H9 (cell line): Measurements from ENCODE around the gene CDH13. TPM values are rescaled to one million over a fixed set of nuclear protein-coding genes. Genes with fewer than 3 reads are reported as not detected.
A peak's percentile ranks its signal among the peaks of the same experiment; 100 is the strongest.

Experiments used
- DNase-seq: peaks from one replicate; pipeline ENCODE4 v3.0.0-alpha.2; 2017
- H2AFZ ChIP-seq: one replicate; pipeline ENCODE4 v1.6.1; 2013; ENCODE audit warnings: mild to moderate bottlenecking, low read length, control low read depth, moderate library complexity
- H2AK5ac ChIP-seq: 2 replicates; pipeline ENCODE4 v1.6.1; 2013; ENCODE audit warnings: low read length, control low read depth, mixed read lengths; ENCODE audit not compliant: insufficient read length
- H2BK120ac ChIP-seq: one replicate; pipeline ENCODE4 v1.6.1; 2013; ENCODE audit warnings: low read depth, mild to moderate bottlenecking, low read length, control low read depth, inconsistent platforms; ENCODE audit not compliant: poor library complexity, severe bottlenecking
- H2BK12ac ChIP-seq: 2 replicates; pipeline ENCODE4 v1.6.1; 2013; ENCODE audit warnings: low read length, control low read depth, mixed read lengths, low read depth; ENCODE audit not compliant: insufficient read length
- H2BK15ac ChIP-seq: 2 replicates; pipeline ENCODE4 v1.6.1; 2013; ENCODE audit warnings: low read depth, low read length, control low read depth
- H2BK20ac ChIP-seq: one replicate; pipeline ENCODE4 v1.6.1; 2013; ENCODE audit warnings: low read depth, mild to moderate bottlenecking, low read length, control low read depth, inconsistent platforms; ENCODE audit not compliant: poor library complexity, severe bottlenecking
- H2BK5ac ChIP-seq: 2 replicates; pipeline ENCODE4 v1.6.1; 2013; ENCODE audit warnings: low read length, control low read depth, mixed read lengths; ENCODE audit not compliant: insufficient read length
- H3K14ac ChIP-seq: 2 replicates; pipeline ENCODE4 v1.6.1; 2013; ENCODE audit warnings: low read length, control low read depth; ENCODE audit not compliant: insufficient read depth
- H3K18ac ChIP-seq: 2 replicates; pipeline ENCODE4 v1.6.1; 2013; ENCODE audit warnings: low read depth, mild to moderate bottlenecking, mixed read lengths, low read length, control low read depth; ENCODE audit not compliant: insufficient read length
- H3K23ac ChIP-seq: 2 replicates; pipeline ENCODE4 v1.6.1; 2013; ENCODE audit warnings: low read length, control low read depth, mixed read lengths, low read depth; ENCODE audit not compliant: insufficient read length
- H3K23me2 ChIP-seq: 2 replicates; pipeline ENCODE4 v1.6.1; 2013; ENCODE audit warnings: low read depth, mild to moderate bottlenecking, mixed read lengths, low read length, control low read depth; ENCODE audit not compliant: insufficient read length, poor library complexity, severe bottlenecking
- H3K27ac ChIP-seq: 2 replicates; pipeline ENCODE4 v1.5.1; 2013; ENCODE audit warnings: low read length, control low read depth, mixed read lengths, low read depth; ENCODE audit not compliant: insufficient read length
- H3K27me3 ChIP-seq: 2 replicates; pipeline ENCODE4 v1.6.1; 2013; ENCODE audit warnings: low read length, control low read depth, inconsistent platforms; ENCODE audit not compliant: insufficient read depth
- H3K4ac ChIP-seq: 2 replicates; pipeline ENCODE4 v1.6.1; 2013; ENCODE audit warnings: low read depth, mild to moderate bottlenecking, control low read depth, inconsistent platforms, low read length, moderate library complexity
- H3K4me1 ChIP-seq: 2 replicates; pipeline ENCODE4 v1.6.1; 2013; ENCODE audit warnings: low read length, control low read depth, inconsistent platforms; ENCODE audit not compliant: insufficient read depth
- H3K4me2 ChIP-seq: 2 replicates; pipeline ENCODE4 v1.6.1; 2013; ENCODE audit warnings: low read length, control low read depth, mixed read lengths; ENCODE audit not compliant: insufficient read length, insufficient read depth
- H3K56ac ChIP-seq: 2 replicates; pipeline ENCODE4 v1.6.1; 2013; ENCODE audit warnings: low read depth, mild to moderate bottlenecking, mixed read lengths, low read length, control low read depth; ENCODE audit not compliant: insufficient read length
- H3K79me1 ChIP-seq: 2 replicates; pipeline ENCODE4 v1.6.1; 2013; ENCODE audit warnings: low read depth, mild to moderate bottlenecking, moderate library complexity, low read length, control low read depth, inconsistent platforms; ENCODE audit not compliant: insufficient read depth, poor library complexity, severe bottlenecking
- H3K79me2 ChIP-seq: 2 replicates; pipeline ENCODE4 v1.6.1; 2013; ENCODE audit warnings: low read length, control low read depth, inconsistent platforms; ENCODE audit not compliant: insufficient read depth
- H3K9ac ChIP-seq: 2 replicates; pipeline ENCODE4 v1.6.1; 2013; ENCODE audit warnings: low read length, control low read depth, mixed read lengths; ENCODE audit not compliant: insufficient read length; ENCODE audit errors: extremely low read depth
- H3K9me3 ChIP-seq: one replicate; pipeline ENCODE4 v1.6.1; 2013; ENCODE audit warnings: low read depth, low read length, inconsistent platforms; ENCODE audit not compliant: control insufficient read depth
- H3T11ph ChIP-seq: one replicate; pipeline ENCODE4 v1.6.1; 2013; ENCODE audit warnings: mild to moderate bottlenecking, low read length, control low read depth, inconsistent platforms
- H4K20me1 ChIP-seq: one replicate; pipeline ENCODE4 v1.6.1; 2013; ENCODE audit not compliant: control insufficient read depth, insufficient read length, insufficient read depth
- H4K5ac ChIP-seq: 2 replicates; pipeline ENCODE4 v1.6.1; 2013; ENCODE audit warnings: low read depth, mild to moderate bottlenecking, mixed read lengths, low read length, control low read depth; ENCODE audit not compliant: insufficient read length
- H4K8ac ChIP-seq: replicated peaks from 2 replicates; pipeline ENCODE4 v1.6.1; 2013; ENCODE audit warnings: low read length, control low read depth, mixed read lengths, low read depth; ENCODE audit not compliant: insufficient read length
- H4K91ac ChIP-seq: 2 replicates; pipeline ENCODE4 v1.6.1; 2013; ENCODE audit warnings: low read depth, mild to moderate bottlenecking, moderate library complexity, mixed read lengths, low read length, control low read depth; ENCODE audit not compliant: insufficient read length
- H3K27ac Mint-ChIP-seq, 3 experiments: 2 replicates in 2 of 3; 3 replicates in 1 of 3; pipeline ENCODE4 v1.8.0; 2020 to 2021; ENCODE audit warnings: mixed read lengths in 3 of 3, mild to moderate bottlenecking in 1 of 3, moderate library complexity in 1 of 3
- H3K27me3 Mint-ChIP-seq: 2 replicates; pipeline ENCODE4 v1.8.0; 2021; ENCODE audit warnings: low read depth, mild to moderate bottlenecking, moderate library complexity, mixed read lengths
- H3K36me3 Mint-ChIP-seq, 3 experiments: 2 replicates in 2 of 3; 3 replicates in 1 of 3; pipeline ENCODE4 v1.8.0; 2020 to 2021; ENCODE audit warnings: low read depth in 3 of 3, mixed read lengths in 3 of 3; ENCODE audit not compliant: insufficient read depth in 1 of 3
- H3K4me1 Mint-ChIP-seq, 2 experiments: 2 replicates each; pipeline ENCODE4 v1.8.0; 2020; ENCODE audit warnings: mixed read lengths in 2 of 2
- H3K4me3 Mint-ChIP-seq, 2 experiments: 2 replicates in 1 of 2; 3 replicates in 1 of 2; pipeline ENCODE4 v1.8.0; 2020 to 2021; ENCODE audit warnings: mild to moderate bottlenecking in 2 of 2, mixed read lengths in 2 of 2, moderate library complexity in 1 of 2
- H3K9me3 Mint-ChIP-seq, 2 experiments: 2 replicates in 1 of 2; 3 replicates in 1 of 2; pipeline ENCODE4 v1.8.0; 2020; ENCODE audit warnings: mild to moderate bottlenecking in 2 of 2, mixed read lengths in 2 of 2, moderate library complexity in 1 of 2
- WGBS: extraction: QIAGEN DNeasy Blood & Tissue Kit; methylation state at CpG from one replicate; pipeline ENCODE4 v1.1.7; 2013; ENCODE audit warnings: missing lambda C conversion rate, low lambda C conversion rate, mixed read lengths; ENCODE audit not compliant: insufficient read length; ENCODE audit errors: extremely low coverage; 5-methylcytosine and 5-hydroxymethylcytosine counted together
- total RNA-seq: library from RNA; stranded (reverse); gene quantifications from 2 replicates; pipeline ENCODE4 v1.2.1, GENCODE V29; 2021
- TF ChIP-seq, protein P1 (sequence below): fragments of 200-600 bp; sonication (generic); conservative IDR thresholded peaks from 3 replicates; pipeline ENCODE4 v1.8.0; 2021; ENCODE audit warnings: antibody characterized with exemption, mild to moderate bottlenecking

The CDH13 gene
- total RNA-seq, 1 experiment from 2014 or later: 1.5 TPM

DNA sequence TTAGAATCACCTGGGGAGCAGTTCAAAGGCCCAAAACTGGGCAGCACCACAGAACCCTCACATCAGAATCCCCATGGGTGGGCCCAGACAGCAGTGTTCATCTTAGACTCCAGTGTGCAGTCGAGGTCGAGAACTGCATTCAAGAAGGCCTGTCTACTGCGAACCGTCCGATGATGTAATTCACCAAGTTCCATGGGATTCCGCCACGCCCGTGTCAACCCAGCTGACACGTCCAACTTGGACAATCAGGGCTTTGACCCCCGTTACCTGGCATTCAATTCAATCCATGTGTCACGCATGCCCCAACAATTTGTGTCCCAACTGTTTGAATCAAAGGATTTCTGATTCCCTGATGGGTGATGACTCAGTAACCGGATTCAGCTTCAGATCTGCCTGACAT, 1190.3 kb downstream of the CDH13 start:
- peaks cover 5 to 12% (median 9%) of the 10 kb centered on the region in 3 experiments; a peak in 6 of 7 replicates for H3K36me3 Mint-ChIP-seq
- Histone ChIP-seq H3K4me1 (peaks cover 6% of the 10 kb centered on the region; the same call in 1 of the 2 replicates), H3K27ac (no peak overlapping the region), H3K79me2 (no peaks in the 10 kb centered on the region), H3K4me2 (no peak overlapping the region), H3K4ac (no peak overlapping the region), H3K23me2 (peaks cover 3% of the 10 kb centered on the region), H2AFZ (no peak overlapping the region), H2BK20ac (no peak overlapping the region), H4K20me1 (no peaks in the 10 kb centered on the region), H3K18ac (no peak overlapping the region), H2BK120ac (no peak overlapping the region), H3K23ac (no peak overlapping the region), H3K9ac (no peak overlapping the region), H2BK5ac (no peak overlapping the region), H3K9me3 (no peaks in the 10 kb centered on the region), H4K5ac (no peak overlapping the region), H3K79me1 (no peaks in the 10 kb centered on the region), H4K8ac (no peak overlapping the region), H4K91ac (no peak overlapping the region), H2BK12ac (no peak overlapping the region), H2BK15ac (no peak overlapping the region), H2AK5ac (no peak overlapping the region), H3K56ac (no peak overlapping the region), H3K14ac (no peak overlapping the region), H3K27me3 (no peaks in the 10 kb centered on the region), H3T11ph (no peak overlapping the region)
- H3K4me3 Mint-ChIP-seq: no peak overlapping the region; a peak in 1 of 5 replicates
- no peaks in the 10 kb centered on the region for H3K27me3 Mint-ChIP-seq
- peaks cover 24 to 29% of the 10 kb centered on the region in 2 experiments for H3K4me1 Mint-ChIP-seq
- no peak for DNase-seq
- peak overlapping the region in 1 of 3 experiments; percentile 35; a peak in 1 of 7 replicates for H3K27ac Mint-ChIP-seq
- H3K9me3 Mint-ChIP-seq: no peaks in the 10 kb centered on the region
- TF ChIP-seq, protein P1, sequence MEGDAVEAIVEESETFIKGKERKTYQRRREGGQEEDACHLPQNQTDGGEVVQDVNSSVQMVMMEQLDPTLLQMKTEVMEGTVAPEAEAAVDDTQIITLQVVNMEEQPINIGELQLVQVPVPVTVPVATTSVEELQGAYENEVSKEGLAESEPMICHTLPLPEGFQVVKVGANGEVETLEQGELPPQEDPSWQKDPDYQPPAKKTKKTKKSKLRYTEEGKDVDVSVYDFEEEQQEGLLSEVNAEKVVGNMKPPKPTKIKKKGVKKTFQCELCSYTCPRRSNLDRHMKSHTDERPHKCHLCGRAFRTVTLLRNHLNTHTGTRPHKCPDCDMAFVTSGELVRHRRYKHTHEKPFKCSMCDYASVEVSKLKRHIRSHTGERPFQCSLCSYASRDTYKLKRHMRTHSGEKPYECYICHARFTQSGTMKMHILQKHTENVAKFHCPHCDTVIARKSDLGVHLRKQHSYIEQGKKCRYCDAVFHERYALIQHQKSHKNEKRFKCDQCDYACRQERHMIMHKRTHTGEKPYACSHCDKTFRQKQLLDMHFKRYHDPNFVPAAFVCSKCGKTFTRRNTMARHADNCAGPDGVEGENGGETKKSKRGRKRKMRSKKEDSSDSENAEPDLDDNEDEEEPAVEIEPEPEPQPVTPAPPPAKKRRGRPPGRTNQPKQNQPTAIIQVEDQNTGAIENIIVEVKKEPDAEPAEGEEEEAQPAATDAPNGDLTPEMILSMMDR: no peak
- WGBS: no CpG with 5 or more reads among the region's 12 CpGs
